ENCODE data around the gene LIPN.
A peak's percentile ranks its signal among the peaks of the same experiment; 100 is the strongest.

Gene LIPN

DNA sequence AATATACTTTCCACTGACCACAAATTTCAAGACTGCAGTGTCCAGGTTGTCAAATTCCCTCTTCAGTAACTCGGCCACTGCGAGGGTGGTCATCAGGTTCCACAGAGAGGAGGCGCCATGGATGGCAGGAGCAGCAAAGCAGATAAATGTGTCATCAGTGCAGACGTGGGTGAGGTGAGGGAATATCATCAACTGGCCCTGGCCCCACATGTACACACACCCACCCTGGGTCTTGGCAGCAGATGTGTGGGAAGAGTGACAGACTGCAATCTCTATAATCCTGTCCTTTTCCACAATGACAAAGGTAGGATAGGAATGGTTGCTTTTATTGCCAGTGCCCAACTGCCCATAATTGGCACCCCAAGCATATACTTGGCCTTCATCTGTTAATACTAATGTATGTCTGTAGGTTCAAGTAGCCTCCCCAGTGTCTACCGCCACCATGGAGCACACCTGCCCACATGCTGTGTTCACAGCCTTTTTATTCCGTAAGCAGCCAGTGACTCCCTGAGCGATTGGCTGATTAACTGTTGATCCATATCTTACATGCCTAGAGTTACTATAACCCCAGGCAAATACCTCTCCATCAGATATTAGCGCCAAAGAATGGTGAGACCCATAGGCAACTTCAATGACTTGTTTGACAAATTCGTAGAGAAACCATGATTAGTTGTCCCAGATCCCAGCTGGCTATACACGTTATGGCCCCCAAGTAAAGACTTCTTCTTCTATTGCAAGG lies 26.4 kb downstream of the LIPN start:
- no peak for DNase-seq

DNA sequence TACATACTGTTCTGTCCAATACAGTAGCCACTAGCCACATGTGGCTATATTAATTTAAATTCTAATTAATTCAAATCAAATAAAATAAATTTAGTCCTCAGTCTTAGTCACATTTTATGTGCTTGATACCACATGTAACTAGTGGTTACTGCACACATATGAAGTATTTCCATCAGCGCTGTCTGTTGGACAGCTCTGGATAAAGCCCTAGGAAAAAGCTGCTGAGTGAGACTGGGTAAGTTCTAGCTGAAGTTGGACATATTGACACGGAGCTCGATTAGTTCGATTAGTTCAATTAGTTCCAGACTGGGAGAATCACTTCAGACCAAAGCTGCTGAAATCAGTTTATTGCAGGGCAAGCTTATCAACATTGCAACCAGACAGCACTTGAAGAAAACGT lies 27.6 kb downstream of the LIPN start:
- DNase-seq = no peak

DNA sequence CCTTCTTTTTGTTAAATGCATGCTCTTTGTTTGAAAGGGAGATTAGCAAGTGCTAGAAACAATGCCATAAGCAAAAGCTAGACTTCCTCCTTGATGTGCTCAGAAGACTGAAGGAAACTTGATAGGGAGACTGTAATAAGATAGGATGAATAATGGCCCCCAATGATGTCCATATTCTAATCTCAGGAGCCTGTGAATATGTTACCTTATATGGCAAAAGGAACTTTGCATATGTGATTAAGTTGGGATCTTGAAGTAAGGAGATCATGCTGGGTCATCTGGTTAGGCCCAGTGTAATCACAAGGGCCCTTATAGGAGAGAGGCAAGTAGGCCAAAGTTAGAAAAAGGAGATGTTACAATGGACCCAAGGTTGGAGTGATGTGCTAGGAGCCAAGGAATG lies 29.1 kb downstream of the LIPN start:
- DNase-seq = no peak

DNA sequence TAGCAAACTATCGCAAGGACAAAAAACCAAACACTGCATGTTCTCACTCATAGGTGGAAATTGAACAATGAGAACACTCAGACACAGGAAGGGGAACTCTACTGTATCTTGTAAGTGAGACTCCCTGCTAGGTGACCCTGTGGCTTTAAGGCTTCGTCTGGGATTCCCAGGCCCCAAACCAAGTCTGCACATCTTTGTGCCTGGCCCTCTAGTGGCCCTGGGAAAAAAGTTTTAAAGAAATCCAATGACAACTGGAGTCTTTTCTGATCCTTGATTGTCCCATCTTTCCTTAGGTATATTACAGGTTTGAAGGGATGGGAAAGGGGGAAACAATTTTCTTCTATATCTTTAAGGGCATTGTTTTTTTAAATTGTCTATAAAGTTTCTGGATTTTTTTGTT lies 32.1 kb downstream of the LIPN start:
- no peak for DNase-seq

DNA sequence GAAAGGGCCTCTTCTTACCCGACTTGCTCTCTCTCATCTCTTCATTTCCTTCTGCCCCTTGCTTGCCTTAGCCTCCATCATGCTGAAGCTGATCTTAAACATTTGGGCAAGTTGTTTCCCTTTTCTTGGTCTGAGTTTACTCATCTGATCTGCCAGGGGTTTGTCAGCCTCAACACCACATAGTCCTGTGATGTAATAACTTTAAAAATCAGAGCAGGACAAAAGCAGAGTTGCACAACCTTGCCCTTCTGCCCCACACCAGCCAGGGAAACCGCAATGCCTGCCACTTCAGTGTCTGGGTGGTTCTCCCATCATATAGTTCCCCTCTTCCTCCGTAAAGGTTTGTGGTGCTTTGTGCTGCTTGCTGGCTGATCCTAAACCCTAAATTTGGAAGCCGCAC lies 32.8 kb downstream of the LIPN start:
- no peak for DNase-seq

DNA sequence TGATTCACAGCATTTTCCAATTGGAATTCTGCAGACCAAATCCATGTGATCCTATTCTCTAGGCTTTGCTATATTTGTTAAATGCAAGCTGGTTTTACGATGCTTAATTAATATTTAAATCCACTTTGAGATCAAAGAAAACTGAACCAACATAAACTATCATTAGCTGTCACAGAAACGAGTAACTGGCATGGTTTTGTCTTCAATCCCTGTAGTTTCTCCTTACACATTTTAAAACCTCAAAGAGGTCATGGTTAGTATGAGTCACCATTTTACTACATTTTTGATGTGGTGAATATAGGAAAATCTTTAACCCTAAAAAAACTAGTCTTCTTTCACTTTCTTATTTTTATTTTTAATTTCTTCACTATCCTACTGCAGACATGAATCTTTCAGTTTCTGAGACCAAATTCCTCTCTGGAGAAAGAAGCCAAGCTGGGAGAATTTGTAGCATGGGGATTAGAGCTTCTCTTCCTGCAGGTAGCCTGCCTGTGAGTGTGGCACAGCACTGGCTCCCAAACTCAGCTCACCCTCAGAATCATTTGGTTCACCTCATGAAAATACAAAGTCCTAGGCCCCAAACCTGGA lies 34.0 kb downstream of the LIPN start:
- no peak for DNase-seq

DNA sequence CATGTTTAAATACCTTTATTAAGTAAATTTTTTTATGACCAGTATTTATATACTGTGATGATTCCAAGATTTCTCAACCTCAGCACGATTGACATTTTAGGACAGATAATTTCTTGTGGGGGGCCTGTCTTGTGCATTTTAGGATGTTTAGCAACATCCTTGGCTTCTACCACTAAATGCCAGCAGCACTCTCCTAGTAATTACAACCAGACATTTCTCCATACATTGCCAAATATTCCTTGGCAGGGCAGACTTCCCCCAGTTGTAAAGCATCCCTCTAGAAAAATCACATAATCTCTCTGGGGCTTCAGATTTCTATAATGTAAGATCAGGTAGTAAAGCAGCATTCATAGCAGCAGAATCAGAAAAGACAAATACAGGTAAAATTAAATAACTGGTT lies 34.9 kb downstream of the LIPN start:
- no peak for DNase-seq

DNA sequence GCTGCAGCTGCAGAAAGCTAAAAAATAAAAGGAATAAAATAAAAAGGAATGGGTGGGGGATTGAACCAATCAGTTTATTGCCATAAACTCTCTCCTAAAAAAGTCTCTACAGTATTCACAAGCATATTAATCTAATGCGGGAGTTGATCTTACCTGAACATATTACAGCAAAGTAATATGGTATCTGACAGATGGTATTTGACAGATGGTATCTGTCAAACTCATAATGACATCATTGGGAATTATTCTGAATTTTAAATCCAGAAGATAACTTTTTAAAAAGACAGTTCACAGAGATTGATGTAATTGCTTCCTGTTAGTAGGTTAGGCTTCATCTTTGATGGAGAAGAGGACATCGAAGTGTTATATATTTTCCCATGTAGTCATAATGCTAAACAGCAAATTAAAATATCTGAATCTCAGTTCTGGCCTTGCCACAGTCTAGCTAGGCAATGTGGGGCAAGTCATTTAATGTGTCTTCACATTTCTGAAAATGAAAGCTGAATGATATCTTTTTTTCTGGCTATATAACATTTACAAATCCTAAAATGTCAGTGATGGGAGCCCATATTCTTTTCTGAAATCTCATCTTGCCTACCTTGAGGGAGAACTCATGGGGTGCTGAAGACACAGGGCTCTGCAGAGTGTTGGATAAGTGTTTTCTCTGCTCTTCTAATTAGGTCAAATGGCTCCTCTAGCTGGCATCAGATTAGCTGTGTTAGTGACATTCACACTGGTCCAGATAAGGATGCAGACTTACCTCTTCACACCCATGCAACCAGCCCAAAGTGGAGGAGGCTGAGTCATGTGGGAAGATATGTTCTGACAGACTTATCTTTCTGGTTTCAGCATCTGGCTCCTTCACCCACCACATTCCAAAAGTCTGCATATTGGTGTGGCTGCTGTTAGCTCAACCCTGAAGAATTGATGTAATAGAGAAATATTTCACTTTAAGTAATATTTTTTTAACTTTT lies 40.6 kb downstream of the LIPN start:
- DNase-seq = no peak

DNA sequence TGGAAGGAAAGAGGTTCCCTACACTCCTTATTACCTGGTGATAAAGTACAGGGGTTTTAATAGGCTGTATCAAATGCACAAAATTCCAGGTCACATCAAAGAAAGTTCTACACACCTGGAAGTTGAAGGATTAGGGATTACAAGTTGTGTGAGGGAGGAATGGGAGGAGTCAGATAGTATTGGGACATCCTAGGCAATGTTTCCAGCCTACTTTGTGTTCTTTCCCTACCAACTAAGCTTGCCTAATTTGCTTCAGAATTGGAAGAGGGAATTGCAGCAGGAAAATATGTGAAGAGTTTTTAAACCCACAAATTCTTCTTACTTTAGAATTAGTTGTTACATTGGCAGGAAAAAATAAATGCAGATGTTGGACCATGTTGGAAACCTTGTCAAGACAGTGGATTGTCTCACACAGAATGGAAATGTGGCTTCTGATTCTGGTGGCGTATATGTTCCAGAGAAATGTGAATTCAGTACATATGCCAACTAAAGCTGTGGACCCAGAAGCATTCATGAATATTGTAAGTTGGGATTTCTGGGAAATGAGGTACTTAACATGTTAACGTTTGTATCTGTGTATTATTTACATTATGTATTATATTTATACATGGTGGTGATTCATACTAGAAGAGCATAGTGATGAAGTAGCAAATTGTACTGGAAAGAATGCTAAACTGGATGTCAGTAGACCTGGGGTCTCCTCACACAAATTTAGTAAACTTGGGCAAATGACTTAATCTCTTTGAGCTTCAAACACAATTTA lies 42.9 kb downstream of the LIPN start, which contains the start of gene LIPM:
LIPM (plus strand) TSS at position 208 of the 763 bp plus-strand sequence; CDS start at position 375, 167 bp downstream.
- no peak for DNase-seq

DNA sequence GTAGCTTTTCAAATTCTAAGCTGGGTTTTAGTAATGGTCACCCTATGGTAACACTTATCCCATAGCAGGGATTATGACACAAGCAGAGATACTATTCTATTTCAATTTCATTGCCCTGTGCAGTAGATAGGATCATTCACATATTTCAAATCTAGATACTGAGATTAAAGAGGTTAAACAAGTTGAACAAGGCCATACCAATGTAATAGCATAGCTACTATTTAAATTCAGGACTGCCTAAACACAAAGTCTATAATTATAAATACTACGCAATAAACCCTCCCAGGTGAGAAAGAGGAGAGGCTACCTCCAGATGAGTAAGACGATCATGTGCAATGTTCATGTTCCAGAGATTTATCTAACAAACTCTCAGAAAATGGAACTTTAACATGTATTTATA lies 43.8 kb downstream of the LIPN start:
- DNase-seq = no peak

DNA sequence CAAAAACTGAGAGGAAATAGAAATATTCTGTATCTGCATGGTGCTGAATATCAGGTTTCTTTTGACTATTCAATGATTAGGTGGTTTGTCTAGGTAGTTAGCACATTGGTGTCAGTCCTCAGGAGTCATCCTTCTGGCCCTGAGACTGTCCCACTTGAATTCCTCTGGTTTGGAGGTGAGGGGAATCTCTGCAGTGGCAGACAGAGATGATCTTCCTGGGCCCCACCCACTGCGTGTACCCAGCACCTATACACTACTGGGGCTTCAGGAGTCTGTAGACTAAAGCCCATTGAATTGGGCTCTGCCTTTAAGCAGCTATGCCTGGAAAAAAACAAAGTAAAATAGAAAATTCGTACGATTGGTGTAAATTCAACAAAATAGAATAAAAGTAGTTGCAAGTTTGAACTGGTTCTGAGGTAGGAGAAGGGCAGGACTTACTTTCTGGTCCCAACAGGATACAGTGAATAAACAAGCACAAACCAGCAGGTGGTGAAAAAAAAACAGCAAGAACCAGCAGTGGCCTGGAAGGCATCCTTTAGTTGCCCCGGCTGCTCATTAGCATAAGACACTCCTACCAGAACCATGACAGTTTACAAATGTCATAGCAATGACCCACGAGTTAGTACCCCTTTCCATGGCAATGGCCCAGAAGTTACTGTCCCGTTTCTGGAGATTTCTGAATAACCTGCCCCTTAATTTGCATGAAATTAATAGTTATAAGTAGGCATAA lies 44.4 kb downstream of the LIPN start:
- DNase-seq = no peak

DNA sequence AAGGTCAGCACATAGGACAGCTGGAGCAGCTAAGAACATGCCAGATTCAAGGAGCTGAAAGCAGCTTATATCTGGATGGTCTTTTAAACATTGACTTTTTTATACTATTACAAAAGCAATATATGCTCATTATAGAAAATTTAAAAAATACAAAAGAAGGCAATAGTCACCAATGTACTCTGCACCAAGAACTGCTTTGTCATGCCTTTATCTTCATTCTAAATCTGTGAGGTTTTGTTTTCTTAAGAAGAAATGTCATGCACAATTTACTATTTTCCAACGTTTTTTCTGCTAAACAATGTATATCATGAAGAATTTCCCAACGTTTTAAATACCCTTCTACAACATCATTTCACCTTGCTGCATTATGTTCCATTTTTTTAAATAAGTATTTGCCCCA lies 45.5 kb downstream of the LIPN start:
- DNase-seq = no peak

DNA sequence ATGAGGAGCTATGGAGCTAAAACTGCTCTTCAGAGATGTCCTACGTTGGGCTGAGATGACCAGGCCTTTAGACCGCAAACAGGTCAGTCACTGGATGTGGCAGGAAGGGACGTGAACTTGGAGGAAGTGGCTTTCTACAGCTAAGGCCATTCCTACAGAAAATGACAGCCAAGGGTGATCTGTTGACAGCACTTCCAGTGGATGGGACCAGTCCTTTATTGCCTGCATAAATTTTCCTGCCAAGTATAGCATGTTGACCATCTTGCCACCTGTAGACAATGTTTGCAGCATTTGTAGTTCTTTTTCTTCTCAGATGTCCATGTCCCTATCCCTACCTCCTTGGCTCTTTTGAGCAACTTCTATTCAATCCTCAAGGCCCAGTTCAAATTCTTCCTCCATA lies 46.1 kb downstream of the LIPN start:
- no peak for DNase-seq

DNA sequence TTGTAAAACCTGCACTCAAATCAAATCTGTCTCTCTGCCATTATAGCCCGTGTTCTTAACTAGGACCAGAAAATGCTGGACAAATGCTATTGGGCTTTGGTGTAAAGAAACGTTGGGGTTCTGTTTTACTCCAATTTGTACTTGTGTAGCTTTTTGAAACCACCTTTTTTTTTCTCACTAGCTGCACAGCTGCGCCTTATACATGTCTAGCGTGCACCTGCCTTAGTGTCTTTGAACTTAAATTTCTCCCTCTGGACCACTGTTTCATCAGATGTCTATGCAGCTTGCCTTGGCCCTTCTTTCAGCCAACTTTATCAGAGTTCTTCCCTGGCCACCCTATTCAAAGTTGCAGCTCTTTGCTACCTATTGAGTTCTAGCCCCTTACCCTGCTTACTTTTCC lies 49.8 kb downstream of the LIPN start:
- DNase-seq = no peak

DNA sequence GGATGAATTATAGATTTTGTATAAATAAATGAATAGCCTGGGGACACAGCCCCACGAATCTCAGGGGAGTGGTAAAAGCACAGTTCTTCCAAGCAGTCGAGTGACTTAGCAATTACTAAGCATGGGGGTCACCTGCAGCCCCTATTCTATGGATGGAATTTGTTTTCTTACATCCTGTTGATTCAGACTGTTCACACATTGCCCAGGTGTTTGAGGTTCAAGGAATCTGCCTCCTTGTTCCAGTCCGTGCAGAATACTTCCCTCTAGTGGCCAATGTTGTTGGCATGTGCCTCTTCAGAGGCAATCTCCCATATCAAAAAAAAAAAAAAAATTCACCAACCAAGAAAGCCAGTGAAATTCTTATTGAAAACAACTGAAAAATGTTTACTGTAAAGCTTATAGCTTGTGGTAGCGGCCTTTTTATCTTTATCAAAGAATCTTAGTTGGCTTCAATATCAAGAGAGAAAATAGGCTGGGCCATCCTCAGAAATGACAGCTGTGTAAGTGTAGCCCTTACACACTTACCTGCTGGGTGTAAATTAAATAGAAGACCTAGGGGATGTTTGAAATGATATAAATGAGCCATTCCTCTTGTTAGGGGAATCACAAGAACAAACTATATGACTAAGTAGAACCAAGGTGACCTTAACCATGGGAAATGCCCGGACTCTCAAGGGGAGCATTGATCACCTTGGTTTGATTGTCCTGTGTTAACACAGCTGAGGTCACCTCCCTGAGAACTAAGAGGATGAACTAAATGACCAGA lies 50.6 kb downstream of the LIPN start:
- peak; percentile 66 for DNase-seq

DNA sequence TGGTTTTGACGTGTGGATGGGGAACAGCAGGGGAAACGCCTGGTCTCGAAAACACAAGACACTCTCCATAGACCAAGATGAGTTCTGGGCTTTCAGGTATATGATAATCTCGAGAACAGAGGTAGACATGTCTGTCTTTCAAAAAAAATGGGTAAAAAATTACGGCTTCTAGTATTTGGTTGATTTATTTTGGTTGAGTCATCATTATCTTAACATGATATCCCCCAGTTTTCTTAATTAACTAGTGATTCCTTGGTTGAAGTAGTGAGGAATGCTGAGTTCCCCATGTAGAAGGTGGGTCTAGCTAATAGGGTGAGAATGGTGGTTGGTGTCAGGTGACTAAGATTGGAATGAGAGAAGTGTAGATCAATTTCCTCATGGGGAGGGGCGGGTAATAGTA lies 53.4 kb downstream of the LIPN start:
- no peak for DNase-seq

DNA sequence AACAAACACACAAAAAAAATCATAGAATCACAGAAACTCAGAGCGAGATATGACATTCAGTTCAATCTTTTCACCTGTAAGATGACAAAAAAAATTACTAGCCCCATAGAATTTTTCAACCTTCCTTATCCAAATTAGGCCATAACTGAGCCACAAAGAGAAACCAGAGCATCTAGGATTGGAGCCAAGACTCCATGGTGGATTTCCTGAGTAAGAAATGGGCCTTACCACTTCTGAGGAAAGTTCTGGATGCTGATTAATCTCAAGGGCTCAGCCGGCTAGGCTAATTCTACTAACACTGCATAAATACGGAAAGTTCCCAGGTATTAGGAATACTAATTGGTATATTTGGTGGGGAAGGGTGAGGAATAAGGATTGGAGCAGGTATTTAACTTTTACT lies 59.5 kb downstream of the LIPN start:
- no peak for DNase-seq

DNA sequence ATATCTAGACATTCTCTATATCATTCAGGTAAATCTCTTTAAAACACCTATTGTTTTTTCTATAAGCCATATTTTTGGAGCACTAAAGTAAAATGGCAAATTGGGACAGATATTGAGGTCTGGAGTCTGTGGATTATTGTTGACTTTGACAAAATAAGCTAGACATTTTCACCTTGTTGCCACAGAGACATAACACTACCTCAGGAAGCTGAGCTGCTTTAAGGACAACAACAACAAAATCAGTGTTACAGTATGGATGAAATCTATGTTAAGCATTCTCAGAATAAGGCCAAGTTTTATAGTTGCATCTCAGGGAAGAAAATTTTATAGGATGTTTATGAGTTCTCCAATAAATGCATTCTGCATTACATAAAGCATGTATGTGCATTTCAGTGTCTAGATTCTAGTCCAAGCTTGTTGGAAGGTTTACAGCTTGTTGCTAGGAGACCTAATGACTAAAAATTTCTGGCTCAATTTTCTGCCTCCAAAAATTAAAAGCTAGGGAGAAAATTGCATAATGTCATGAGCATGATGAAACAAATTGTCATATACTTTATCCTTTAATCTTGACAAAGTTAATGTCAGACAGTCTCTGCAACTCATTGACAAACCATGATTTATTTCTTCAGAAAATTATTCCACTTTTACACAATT lies 61.1 kb downstream of the LIPN start:
- no peak for DNase-seq

DNA sequence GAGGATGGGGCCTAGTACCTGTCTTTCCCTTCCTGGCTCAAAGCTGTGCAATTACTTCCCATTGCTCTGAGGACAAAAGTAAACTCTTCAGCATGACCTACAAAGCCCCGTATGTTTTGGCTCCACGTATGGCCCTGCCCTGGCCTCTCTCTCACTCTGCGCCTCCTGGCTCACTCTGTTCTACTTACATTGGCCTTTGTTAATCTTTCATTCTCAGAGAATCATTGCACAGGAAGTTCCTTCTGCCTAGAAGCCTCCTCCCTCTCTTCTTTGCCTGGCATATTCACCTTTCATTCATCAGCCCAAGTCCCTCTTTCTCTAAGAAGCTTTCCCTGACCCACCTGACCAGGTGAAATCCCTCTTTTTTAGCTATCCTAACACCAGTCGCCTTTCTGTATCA lies 66.6 kb downstream of the LIPN start:
- no peak for DNase-seq

DNA sequence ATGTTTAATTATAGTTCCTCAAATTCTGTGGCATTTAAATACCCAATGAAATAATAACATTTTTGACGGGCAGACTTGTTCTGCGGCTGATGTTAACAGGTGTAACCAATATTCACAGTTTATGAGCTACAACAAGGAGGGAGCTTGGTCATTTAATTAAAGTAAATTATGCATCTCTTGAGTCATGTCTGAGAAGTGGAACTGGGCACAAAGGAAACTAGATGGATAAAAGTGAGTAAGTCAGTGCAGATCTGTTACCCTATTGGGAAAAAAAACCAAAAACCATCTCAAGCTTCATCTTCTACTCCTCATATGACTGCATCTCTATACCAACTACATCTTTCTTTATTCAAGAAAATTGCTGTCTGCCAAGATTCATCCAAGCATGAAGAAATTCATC lies 67.9 kb downstream of the LIPN start:
- no peak for DNase-seq

DNA sequence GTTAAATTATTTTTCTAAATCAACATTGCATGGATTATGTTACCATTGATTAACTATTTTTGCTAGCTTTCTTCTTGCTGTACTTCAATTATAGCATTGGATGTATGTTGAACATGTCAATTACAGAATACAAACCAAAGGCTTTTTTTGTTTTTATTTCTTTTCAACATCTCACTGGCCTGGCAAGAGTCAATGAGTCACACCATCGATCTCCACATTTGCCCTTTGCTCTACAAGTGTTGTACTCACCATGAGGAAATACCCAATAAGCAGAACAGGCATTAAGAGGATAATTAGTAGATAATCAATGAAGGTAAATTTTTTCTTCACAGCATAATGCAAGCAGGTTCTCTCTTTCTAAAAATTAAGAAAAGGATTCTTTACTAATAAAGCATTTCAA lies 68.5 kb downstream of the LIPN start:
- DNase-seq = no peak
